Muscle of arm (tissue), 12 donors: Measurements from ENCODE around the gene RUNDC1. TPM values are rescaled to one million over a fixed set of nuclear protein-coding genes. Genes with fewer than 3 reads are reported as not detected.

Experiments
- DNase-seq: peaks from one replicate; pipeline ENCODE4 v3.0.0-alpha.2; 2013
- polyA plus RNA-seq, 12 donors: library from polyadenylated mRNA; unstranded; fragments of 120-200 nt; gene quantifications; one replicate each; pipeline ENCODE4 v1.2.1, GENCODE V29; 2013; ENCODE audit not compliant: insufficient read length in 12 of 12

The RUNDC1 gene
- polyA plus RNA-seq, 12 donors: 7.0 to 111 (median 7.5) TPM

DNA sequence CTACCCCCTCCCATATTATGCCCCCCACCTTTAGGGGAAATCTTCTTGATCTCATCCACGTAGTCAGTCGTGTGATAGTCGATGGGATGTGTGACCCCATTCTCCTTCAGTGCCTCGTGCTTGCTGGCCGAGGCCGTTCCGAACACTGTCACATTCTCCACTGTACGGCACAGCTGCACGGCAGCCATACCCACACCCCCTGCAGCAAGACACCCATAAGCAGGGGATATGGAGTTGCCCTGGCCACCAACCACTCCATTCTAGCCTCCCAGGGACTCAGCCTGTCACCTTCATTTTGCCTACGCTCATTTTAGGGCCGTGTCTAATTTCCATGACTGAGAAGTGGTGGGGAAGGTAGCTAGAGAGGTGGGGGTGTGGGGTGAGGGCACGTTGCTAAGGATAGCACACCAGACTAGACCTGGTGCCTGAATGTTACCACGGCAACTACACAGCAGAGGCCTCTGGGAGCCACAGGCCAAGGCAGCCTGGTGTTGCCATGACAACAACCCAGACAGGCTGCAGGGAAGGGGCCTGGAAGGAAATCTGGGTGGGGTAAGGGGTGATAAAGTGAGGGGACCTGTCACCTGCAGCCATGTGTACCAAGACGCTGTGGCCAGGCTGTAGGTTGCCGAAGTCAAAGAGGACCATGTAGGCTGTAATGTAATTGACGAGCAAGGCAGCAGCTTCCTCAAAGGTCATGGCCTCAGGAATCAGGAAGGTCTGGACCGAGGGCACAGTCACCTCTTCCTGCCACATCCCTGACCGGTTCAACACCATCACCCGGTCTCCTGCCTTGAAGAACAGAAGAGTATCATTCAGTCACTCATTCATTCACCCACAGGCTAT is 37.9 kb downstream of the RUNDC1 start:
- DNase-seq: no peak

DNA sequence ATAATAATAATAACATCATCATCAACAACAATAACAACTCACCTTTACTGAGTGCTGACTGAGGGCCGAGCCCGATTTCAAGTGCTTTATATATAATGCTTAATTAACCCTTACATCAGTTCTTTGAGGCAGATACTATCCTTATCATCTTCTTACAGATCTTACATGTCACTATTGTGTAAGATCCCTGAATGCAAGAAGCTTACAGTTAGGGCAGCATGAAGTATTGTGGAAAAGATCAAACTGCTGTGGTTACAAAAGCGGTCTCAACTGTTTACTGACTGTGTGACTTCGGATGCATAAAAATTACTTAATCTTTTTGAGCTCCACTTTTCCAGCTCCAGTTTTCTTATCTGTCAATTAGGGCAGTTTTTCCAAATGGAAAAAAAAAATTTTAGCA is 38.6 kb downstream of the RUNDC1 start:
- DNase-seq: no peak

DNA sequence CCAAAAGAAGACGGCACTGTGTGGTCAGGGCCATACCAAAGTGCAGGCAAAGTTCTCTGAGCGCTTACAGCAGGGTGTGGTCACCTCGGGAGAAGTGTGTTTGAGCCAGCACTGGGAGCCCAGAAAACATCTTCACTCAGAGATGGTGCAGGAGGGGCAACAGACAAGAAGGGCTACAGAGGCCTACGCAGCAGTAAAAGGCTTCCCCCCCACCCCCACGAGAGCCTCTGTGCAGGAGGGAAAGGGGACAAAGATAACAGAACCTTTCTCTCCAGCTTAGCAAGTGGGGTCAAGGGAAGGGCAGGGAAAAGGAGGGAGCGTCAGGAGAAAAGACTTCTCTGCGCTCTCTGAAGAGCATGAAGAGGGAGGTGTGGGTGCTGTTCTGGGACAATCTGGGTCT is 39.1 kb downstream of the RUNDC1 start:
- DNase-seq: no peak

- no peak for DNase-seq
These were observed 39.8 kb downstream of the RUNDC1 start for GRCh38 chr17:43020030-43020621.

DNA sequence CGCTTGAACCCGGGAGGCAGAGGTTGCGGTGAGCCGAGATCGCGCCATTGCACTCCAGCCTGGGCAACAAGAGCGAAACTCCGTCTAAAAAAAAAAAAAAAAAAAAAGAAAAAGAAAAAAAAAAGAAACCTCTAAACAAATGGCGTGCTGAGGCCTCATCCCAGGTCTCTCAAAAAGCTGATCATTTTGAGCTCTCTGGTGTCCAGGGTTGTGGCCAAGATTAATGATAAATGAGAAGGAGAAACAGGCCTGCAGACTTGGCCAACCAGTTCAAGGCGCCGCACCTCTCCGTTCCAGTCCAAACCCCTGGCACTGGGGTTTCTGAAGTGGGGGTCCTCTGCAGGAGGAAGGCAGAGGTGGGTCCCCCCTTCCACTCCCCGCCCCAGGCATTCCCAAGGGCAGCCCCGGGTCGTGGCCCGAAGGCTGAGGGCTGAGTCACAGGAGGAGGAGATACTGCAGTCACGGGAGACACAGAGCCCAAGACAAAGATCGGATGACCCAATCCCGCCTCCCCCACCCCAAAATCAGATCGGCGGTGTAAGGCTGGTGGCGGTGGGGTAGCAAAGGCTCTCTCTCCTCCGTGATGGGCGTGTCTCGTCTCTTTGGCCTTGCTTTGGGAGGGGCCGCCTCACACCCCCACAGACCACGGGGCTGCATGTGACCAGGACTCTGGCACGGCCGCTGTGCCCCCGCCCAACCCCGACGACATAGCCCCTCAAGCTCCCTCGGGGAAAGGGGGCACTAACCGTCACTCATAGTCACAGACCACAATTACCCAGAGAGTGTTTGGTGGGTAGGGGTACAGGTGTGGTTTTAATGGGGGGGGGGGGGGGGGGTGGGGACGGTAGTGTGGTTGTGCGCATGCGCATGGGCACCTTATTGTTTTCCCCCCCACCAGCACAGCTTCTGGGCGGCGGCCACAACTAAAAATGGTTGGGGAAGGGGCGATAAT is 40.7 kb downstream of the RUNDC1 start:
- DNase-seq: peak; percentile 69

DNA sequence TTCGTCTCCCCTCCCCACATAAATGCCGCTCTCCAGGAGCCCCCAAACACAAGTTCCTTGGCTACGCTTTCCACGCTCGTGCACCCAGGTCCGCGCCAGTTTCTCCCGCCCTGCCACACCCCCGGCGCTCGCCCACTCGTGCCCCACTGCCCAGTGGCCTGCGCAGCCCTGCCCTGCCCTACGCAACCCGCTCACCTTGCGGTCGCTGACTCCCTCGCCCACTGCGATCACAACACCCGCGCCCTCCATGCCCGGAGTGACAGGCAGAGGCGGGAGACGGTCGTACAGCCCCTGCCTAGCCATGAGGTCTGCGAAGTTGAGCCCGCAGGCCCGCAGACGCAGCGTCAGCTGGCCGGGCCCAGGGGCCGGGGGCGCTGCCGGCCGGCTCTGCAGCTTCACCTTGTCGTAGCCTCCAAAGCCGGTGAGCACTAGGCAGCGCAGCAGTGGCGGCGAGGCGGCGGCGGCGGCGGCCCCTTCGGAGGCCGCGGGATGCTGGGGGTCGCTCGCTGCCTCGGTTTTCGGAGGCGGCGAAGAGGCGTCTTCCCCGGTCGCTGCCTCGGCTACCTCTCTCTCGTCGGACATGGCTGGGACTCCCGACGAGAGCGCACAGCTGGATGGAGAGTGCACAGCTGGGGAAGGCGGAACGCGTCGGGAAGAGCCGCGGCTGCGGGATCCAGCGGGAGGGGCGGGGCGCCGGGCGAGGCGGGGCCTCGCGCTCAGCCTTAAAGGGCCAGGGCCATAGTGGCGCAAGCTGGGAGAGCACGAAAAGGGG is 41.6 kb downstream of the RUNDC1 start, which contains the start of gene VAT1:
VAT1 (minus strand) TSS at position 645 of the 772 bp plus-strand sequence; CDS start at position 582, 63 bp downstream.
- peak; percentile 88 for DNase-seq

DNA sequence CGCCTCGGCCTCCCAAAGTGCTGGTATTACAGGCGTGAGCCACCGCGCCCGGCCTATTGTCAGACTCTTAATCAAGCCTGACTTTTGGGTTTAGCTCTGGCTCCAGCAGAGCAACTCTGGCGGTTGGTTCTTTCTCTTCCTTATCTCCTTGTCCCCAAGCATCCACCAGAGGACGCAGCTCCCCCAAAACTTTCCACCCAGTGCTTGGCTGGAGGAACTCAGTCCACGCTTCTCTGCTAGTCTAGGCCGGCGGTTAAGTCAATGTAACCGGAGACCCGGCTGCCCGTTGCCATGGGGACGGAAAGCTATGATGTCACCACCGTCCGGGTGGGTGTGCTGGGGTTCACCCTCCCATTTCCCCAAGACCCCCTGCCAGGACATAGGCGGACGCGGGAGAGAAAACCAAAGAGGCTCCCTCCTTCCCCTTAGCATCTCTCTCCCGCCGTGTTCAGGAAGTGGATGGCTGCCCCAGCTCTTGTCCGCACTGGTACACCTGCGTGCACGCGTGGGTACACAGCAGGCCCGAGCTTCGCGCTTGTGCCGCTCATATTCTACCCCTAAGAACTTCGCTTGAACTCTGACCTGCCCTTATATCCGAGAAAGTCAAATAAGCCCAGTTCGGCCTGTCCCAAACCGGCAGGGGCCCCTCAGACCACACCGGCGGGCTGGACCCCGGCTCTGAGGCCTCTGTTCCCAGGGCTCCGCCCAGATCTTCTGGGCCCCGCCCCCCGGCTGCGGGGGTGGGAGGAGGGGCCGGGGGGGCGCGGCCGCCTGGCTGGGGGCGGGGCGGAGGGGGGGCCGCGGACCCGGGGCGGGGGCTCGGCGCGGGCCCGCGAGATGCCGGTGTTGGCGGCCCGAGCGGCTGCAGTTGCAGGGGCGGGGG is 44.3 kb downstream of the RUNDC1 start, which contains the start of gene RND2:
RND2 (plus strand) TSS at position 825 of the 883 bp plus-strand sequence. CDS start 117 bp downstream, outside the sequence.
- peak; percentile 93 for DNase-seq

- DNase-seq: no peak
These were observed 44.9 kb downstream of the RUNDC1 start for GRCh38 chr17:43025290-43025657.

- DNase-seq: no peak
These were observed 45.6 kb downstream of the RUNDC1 start for GRCh38 chr17:43025766-43026537.

DNA sequence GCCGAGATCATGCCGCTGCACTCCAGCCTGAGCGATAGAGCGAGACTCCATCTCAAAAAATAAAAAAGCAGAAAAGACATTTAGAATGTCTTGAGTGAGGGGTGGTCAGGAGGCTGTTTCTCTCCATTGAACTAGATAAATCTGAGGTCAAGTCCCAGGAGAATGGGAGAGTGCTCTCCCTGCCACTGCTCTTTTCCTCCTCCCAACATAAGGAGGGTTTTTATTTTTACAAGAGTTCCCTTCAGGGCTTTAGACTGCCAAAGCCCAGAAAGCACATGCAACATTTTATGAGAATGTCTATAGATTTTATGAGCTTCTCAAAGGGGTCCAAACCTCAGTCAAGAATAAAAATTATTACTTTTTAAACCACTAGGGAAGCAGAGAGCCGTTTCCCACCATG is 46.2 kb downstream of the RUNDC1 start:
- DNase-seq: no peak

DNA sequence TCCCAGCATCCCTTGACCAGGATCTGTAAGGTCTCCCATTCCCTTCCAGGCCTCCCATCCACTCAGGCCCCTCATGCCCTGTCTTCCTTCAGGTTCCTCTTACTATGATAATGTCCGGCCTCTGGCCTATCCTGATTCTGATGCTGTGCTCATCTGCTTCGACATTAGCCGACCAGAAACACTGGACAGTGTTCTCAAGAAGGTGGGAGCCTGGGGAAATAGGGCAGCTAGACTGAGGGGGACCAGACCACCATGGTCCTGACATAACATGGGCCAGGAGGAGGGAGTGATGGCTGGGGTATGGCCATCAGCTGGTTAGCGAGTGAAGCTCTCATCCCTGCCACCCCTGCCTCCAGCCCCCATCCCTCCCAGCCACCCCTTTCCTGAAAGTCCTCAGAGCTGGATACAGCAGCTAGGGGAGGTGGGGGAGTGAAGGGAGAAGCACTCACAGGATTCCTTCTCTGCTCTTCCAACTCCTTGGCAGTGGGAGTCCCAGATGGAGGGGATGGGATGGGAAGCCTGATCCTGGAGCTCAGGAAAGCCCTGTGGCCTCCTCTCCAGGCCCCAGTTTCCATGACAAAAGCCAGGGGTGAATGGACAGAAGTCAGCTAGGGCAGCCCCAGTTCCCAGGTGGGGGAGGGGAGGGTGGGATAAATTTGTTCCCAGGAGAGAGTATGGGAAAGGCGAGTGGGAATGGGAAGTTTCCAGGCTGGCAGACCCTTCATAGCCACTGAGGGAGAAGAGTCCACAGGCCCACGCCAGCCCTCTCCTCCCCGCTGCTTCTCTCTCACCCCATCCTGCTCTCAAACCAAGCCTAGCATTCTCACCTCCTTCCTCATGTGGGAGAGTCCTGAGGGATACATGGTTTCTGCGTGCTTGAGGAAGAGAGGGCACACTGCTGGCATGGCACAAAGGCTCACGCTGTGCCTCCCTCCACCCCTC is 47.0 kb downstream of the RUNDC1 start:
- no peak for DNase-seq

DNA sequence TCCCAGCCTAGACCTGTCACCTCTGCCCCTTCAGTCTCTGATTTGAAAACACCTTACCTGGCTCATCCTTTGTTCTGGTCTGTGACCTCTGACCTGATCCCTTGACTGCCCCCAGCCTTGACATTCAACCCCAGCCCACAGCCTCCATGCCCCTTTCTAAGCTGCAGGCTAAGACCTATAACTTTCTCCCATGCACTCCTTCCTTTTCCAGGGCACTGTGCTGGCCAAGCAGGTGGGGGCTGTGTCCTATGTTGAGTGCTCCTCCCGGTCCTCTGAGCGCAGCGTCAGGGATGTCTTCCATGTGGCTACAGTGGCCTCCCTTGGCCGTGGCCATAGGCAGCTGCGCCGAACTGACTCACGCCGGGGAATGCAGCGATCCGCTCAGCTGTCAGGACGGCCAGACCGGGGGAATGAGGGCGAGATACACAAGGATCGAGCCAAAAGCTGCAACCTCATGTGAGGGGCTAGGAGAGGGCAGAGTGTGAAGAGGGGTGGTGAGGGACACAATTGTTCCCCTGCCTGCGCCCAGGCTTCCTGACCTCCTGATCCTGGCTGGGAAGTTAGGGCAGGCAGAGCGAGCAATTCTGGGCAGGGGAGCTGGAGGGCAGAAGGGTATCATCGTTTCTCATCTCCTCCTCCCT is 48.0 kb downstream of the RUNDC1 start:
- DNase-seq: no peak

DNA sequence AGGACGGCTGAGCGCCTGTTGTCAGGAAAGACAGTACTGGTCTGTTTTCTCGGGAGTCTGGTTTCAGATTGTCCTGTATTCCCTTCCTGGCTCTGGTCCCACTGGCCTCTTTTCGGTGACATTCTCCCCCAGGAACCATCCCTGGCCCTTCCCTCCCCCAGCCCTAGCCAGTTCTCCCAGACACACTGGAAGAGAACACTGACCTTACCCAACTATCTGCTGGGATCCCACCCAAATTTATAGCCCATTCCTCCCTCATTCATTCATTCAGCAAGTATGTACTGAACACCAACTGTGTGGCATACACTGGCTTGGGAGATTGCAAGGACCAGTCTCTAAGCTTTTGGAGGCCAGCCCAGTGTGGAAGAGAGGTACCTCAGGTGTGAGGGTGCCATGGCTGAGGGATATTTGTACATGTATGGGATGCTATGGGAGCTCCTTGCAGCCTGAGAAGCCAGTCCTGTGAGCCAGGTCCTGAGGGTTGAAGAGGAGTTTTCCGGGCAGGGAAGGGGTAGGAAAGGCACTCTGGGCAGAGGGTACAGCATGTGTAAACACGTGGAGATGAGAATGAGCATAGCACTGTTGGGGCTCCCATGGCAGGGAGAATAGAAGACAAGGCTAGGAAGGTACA is 49.9 kb downstream of the RUNDC1 start:
- no peak for DNase-seq

DNA sequence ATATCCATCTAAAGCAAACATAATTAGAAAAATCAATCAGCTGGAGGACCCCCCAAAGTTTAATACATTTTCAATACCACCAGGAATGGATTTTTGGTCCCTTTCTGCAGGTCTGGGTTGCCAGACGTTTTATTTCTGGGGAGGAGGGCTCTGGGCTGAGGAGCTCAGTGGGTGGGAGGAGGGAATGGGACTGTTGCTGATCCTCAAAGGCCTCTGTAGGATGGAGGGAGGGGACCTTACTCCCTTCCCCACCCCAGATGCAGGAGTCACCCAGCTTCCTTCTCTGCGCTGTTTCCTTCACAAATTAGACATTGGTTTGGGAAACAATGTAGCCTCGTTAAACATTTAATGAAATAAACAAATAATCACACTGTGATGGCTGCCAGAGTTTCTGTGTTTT is 51.3 kb downstream of the RUNDC1 start:
- DNase-seq: no peak

DNA sequence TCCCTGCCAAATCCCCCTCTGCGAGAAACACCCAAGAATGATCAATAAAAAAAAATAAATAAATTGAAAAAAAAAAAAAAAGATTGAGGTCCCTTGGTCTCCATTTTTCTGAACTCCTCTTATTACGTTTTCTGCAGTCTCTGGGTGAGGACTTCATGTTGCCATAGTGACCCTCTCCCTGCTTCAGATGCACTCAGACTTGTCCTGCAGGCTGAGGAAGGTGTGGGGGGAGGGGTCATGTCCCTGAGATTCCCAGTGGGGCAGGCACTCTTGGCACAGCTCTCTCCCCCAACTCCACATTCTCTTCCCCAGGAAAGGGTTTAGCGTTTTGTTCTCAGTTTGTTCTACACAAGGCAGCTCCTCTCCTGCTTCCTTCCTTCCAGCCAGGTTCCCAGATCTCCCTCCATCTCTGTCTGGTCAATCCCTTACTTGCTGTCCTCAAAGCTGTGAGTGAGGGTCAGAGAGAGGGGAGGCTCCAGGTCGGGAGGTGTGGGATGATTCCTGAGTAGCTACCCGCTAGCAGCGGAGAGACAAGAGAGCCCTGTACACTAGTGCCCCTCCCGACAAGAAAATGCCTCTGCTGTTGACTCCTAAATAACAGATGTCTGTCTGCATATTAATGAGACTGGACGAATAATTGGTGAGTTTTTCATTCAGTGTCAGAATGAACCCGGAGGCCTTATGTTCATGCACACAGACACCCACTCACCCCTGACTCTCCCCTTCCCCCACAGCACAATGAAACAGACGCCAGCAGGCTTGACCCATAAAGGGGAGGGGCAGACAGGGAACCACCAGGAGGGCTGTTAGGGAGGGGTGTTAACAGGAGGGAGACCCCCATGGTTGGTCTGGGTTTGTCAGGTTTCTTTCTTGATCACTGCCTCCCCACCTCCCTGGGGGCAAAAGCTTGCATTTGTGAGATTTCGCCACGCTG is 53.9 kb downstream of the RUNDC1 start:
- DNase-seq: no peak

- DNase-seq: no peak
These were observed 54.5 kb downstream of the RUNDC1 start for GRCh38 chr17:43034894-43035293.
